Activated naive CD8-positive, alpha-beta T cell treated with anti-CD3 and anti-CD28 coated beads, Interleukin-2, amount 50 U/mL, for 24 hours (primary cell): ENCODE measurements around the gene NFIA.

Experiments
- ATAC-seq: fragments of 150-1000 bp; cut with Tn5 transposase; one replicate; pipeline ENCODE4 v1.10.0; 2021
- DNase-seq: peaks from one replicate; pipeline ENCODE4 v3.0.0; 2021
- H3K27ac Mint-ChIP-seq: one replicate; pipeline ENCODE4 v1.8.0; 2021; ENCODE audit warnings: mild to moderate bottlenecking, mixed read lengths
- H3K27me3 Mint-ChIP-seq: one replicate; pipeline ENCODE4 v1.8.0; 2021; ENCODE audit warnings: mixed read lengths
- H3K36me3 Mint-ChIP-seq: one replicate; pipeline ENCODE4 v1.8.0; 2021; ENCODE audit warnings: low read depth, mixed read lengths
- H3K4me1 Mint-ChIP-seq: one replicate; pipeline ENCODE4 v1.8.0; 2021; ENCODE audit warnings: mixed read lengths
- H3K4me3 Mint-ChIP-seq: one replicate; pipeline ENCODE4 v1.8.0; 2021; ENCODE audit warnings: mild to moderate bottlenecking, moderate library complexity, mixed read lengths
- H3K9me3 Mint-ChIP-seq: one replicate; pipeline ENCODE4 v1.8.0; 2021; ENCODE audit warnings: mixed read lengths

NFIA gene

GRCh38 chr1:61085206-61085982 is 3.0 kb downstream of the NFIA start:
- H3K27me3 Mint-ChIP-seq, result peaks cover 20% of the 10 kb centered on the region

GRCh38 chr1:61085983-61086644 is 3.8 kb downstream of the NFIA start:
- peaks cover 13% of the 10 kb centered on the region for H3K4me1 Mint-ChIP-seq
- no peaks in the 10 kb centered on the region for H3K9me3 Mint-ChIP-seq
- no peak for DNase-seq
- H3K27me3 Mint-ChIP-seq, result peaks cover 14% of the 10 kb centered on the region
- H3K27ac Mint-ChIP-seq, result no peak overlapping the region
- peaks cover 5% of the 10 kb centered on the region for H3K36me3 Mint-ChIP-seq
- no peak overlapping the region for H3K4me3 Mint-ChIP-seq
- ATAC-seq, result no peak

More at GRCh38 chr1:61085206-61085982, 3.0 kb downstream of the NFIA start:
- DNase-seq (no peak), ATAC-seq (no peak)
- no peak overlapping the region for H3K4me3 Mint-ChIP-seq
- no peak overlapping the region for H3K27ac Mint-ChIP-seq
- peaks cover 21% of the 10 kb centered on the region for H3K4me1 Mint-ChIP-seq
- H3K9me3 Mint-ChIP-seq, result no peaks in the 10 kb centered on the region
- peaks cover 5% of the 10 kb centered on the region for H3K36me3 Mint-ChIP-seq

- Mint-ChIP-seq H3K9me3 (no peaks in the 10 kb centered on the region), H3K4me1 (peaks cover 5% of the 10 kb centered on the region), H3K36me3 (peaks cover 5% of the 10 kb centered on the region), H3K27me3 (peaks cover 11% of the 10 kb centered on the region), H3K4me3 (no peak overlapping the region), H3K27ac (no peak overlapping the region)
- no peak for ATAC-seq
- DNase-seq, result no peak
Measured at GRCh38 chr1:61087571-61087970, 5.2 kb downstream of the NFIA start.

- no peak overlapping the region for H3K27ac Mint-ChIP-seq
- peaks cover 5% of the 10 kb centered on the region for H3K4me1 Mint-ChIP-seq
- H3K4me3 Mint-ChIP-seq, result no peak overlapping the region
- DNase-seq, result no peak
- H3K27me3 Mint-ChIP-seq, result peaks cover 11% of the 10 kb centered on the region
- H3K36me3 Mint-ChIP-seq, result peaks cover 5% of the 10 kb centered on the region
- H3K9me3 Mint-ChIP-seq, result no peaks in the 10 kb centered on the region
- ATAC-seq, result no peak
Measured at GRCh38 chr1:61088163-61088974, 6.0 kb downstream of the NFIA start.

GRCh38 chr1:61089338-61089737 is 7.0 kb downstream of the NFIA start:
- DNase-seq (no peak), ATAC-seq (no peak)
- Mint-ChIP-seq H3K4me3 (no peak overlapping the region), H3K27me3 (peaks cover 4% of the 10 kb centered on the region), H3K9me3 (no peaks in the 10 kb centered on the region), H3K27ac (no peak overlapping the region), H3K4me1 (no peaks in the 10 kb centered on the region), H3K36me3 (peaks cover 5% of the 10 kb centered on the region)

- Mint-ChIP-seq H3K4me3 (no peak overlapping the region), H3K36me3 (peaks cover 5% of the 10 kb centered on the region), H3K27ac (no peak overlapping the region), H3K27me3 (peaks cover 2% of the 10 kb centered on the region), H3K9me3 (no peaks in the 10 kb centered on the region), H3K4me1 (no peaks in the 10 kb centered on the region)
- ATAC-seq, result no peak
- DNase-seq, result no peak
Measured at GRCh38 chr1:61089741-61090140, 7.4 kb downstream of the NFIA start.

GRCh38 chr1:61090546-61091202 is 8.3 kb downstream of the NFIA start:
- no peak overlapping the region for H3K4me3 Mint-ChIP-seq
- H3K9me3 Mint-ChIP-seq, result no peaks in the 10 kb centered on the region
- peaks cover 2% of the 10 kb centered on the region for H3K27me3 Mint-ChIP-seq
- peaks cover 5% of the 10 kb centered on the region for H3K36me3 Mint-ChIP-seq
- no peaks in the 10 kb centered on the region for H3K4me1 Mint-ChIP-seq
- DNase-seq (no peak), ATAC-seq (no peak)
- H3K27ac Mint-ChIP-seq, result no peak overlapping the region

- Mint-ChIP-seq H3K9me3 (no peaks in the 10 kb centered on the region), H3K27ac (no peak overlapping the region), H3K4me3 (no peak overlapping the region), H3K27me3 (peaks cover 2% of the 10 kb centered on the region), H3K4me1 (no peaks in the 10 kb centered on the region), H3K36me3 (peaks cover 5% of the 10 kb centered on the region)
- ATAC-seq (no peak), DNase-seq (no peak)
Measured at GRCh38 chr1:61091455-61091854, 9.1 kb downstream of the NFIA start.

- no peak for DNase-seq
- H3K9me3 Mint-ChIP-seq, result no peaks in the 10 kb centered on the region
- H3K4me1 Mint-ChIP-seq, result peaks cover 2% of the 10 kb centered on the region
- H3K27ac Mint-ChIP-seq, result no peak overlapping the region
- H3K4me3 Mint-ChIP-seq, result no peak overlapping the region
- peaks cover 5% of the 10 kb centered on the region for H3K36me3 Mint-ChIP-seq
- no peaks in the 10 kb centered on the region for H3K27me3 Mint-ChIP-seq
- ATAC-seq, result no peak
Measured at GRCh38 chr1:61092642-61093041, 10.3 kb downstream of the NFIA start.

GRCh38 chr1:61093525-61094137 is 11.3 kb downstream of the NFIA start:
- H3K4me1 Mint-ChIP-seq, result peaks cover 2% of the 10 kb centered on the region
- peaks cover 4% of the 10 kb centered on the region for H3K36me3 Mint-ChIP-seq
- H3K27me3 Mint-ChIP-seq, result no peaks in the 10 kb centered on the region
- H3K4me3 Mint-ChIP-seq, result no peak overlapping the region
- ATAC-seq (no peak), DNase-seq (no peak)
- no peaks in the 10 kb centered on the region for H3K9me3 Mint-ChIP-seq
- no peak overlapping the region for H3K27ac Mint-ChIP-seq

- no peak for ATAC-seq
- Mint-ChIP-seq H3K36me3 (no peaks in the 10 kb centered on the region), H3K27ac (no peak overlapping the region), H3K4me1 (peaks cover 6% of the 10 kb centered on the region), H3K9me3 (no peaks in the 10 kb centered on the region), H3K4me3 (no peak overlapping the region), H3K27me3 (no peaks in the 10 kb centered on the region)
- DNase-seq, result no peak
Measured at GRCh38 chr1:61094677-61095469, 12.5 kb downstream of the NFIA start.

GRCh38 chr1:61095470-61095812 is 13.1 kb downstream of the NFIA start:
- Mint-ChIP-seq H3K4me3 (no peak overlapping the region), H3K4me1 (peaks cover 8% of the 10 kb centered on the region), H3K27ac (no peak overlapping the region), H3K36me3 (no peaks in the 10 kb centered on the region), H3K27me3 (no peaks in the 10 kb centered on the region), H3K9me3 (no peaks in the 10 kb centered on the region)
- no peak for DNase-seq
- ATAC-seq, result no peak

- no peaks in the 10 kb centered on the region for H3K9me3 Mint-ChIP-seq
- H3K4me1 Mint-ChIP-seq, result peaks cover 8% of the 10 kb centered on the region
- DNase-seq (no peak), ATAC-seq (no peak)
- no peaks in the 10 kb centered on the region for H3K27me3 Mint-ChIP-seq
- no peak overlapping the region for H3K4me3 Mint-ChIP-seq
- H3K36me3 Mint-ChIP-seq, result no peaks in the 10 kb centered on the region
- H3K27ac Mint-ChIP-seq, result no peak overlapping the region
Measured at GRCh38 chr1:61097317-61097716, 15.0 kb downstream of the NFIA start.
